Endothelial cell (in vitro differentiated cells): ENCODE results near the gene TMEM239. TPM values are rescaled to one million over a fixed set of nuclear protein-coding genes. Genes with fewer than 3 reads are reported as not detected.

Experiments used
- DNase-seq: peaks from one replicate; pipeline ENCODE4 v3.0.0; 2021; ENCODE audit warnings: low spot score
- H3K27ac Mint-ChIP-seq: one replicate; pipeline ENCODE4 v1.8.0; 2021; ENCODE audit warnings: mixed read lengths, inconsistent platforms; ENCODE audit not compliant: unreplicated experiment
- H3K27me3 Mint-ChIP-seq: one replicate; pipeline ENCODE4 v1.8.0; 2021; ENCODE audit warnings: mild to moderate bottlenecking, moderate library complexity, mixed read lengths, inconsistent platforms; ENCODE audit not compliant: unreplicated experiment
- H3K36me3 Mint-ChIP-seq: one replicate; pipeline ENCODE4 v1.8.0; 2021; ENCODE audit warnings: mild to moderate bottlenecking, low read depth, mixed read lengths, inconsistent platforms; ENCODE audit not compliant: unreplicated experiment
- H3K4me1 Mint-ChIP-seq: one replicate; pipeline ENCODE4 v1.8.0; 2021; ENCODE audit warnings: mild to moderate bottlenecking, mixed read lengths, inconsistent platforms; ENCODE audit not compliant: unreplicated experiment
- H3K4me3 Mint-ChIP-seq: one replicate; pipeline ENCODE4 v1.8.0; 2021; ENCODE audit warnings: mild to moderate bottlenecking, mixed read lengths, inconsistent platforms; ENCODE audit not compliant: unreplicated experiment
- H3K9me3 Mint-ChIP-seq: one replicate; pipeline ENCODE4 v1.8.0; 2021; ENCODE audit warnings: mixed read lengths, inconsistent platforms; ENCODE audit not compliant: unreplicated experiment
- total RNA-seq: library from RNA; stranded (reverse); fragmentation: NEBNext Ultra II Directional; extraction: Animal tissue kit (Norgen Biotek cat#: 25700); gene quantifications from one replicate; pipeline ENCODE4 v1.2.1, GENCODE V29; 2021; ENCODE audit not compliant: unreplicated experiment
- TF ChIP-seq, protein P1 (sequence below): fragments of 200-600 bp; sonication (generic); IDR thresholded peaks from one replicate; pipeline ENCODE4 v1.5.0; 2021; ENCODE audit warnings: antibody characterized with exemption; ENCODE audit not compliant: unreplicated experiment

TMEM239 gene
- total RNA-seq, 1 donor from 2014 or later, result not detected

DNA sequence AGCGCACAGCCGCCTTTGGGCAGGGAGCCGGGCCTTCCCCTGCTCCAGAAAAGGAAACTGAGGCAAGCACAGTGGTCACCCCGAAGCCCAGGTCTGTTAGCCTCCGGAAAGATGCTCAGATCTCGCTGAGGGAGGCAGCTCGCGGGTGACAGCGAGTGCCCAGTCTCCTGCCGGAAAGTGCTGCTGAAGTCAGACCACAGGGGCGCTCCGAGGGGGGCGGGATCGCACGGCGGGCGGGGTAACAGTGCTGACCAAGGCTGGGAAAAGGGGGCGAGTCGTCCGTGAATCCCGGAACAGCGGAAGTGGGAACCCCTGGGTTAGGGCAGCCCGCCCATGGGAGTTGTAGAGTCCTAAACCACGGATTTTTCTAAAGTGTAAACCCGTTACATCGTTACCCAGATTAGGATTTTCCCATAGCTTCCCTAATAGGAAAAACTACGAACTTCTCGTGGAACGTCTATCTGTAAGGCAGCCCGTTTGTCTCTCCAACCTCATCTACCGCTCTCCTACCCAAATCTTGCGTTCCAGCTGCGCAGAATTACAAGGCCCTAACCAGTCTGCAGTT, 24.9 kb downstream of the TMEM239 start:
- H3K27me3 Mint-ChIP-seq, result peaks cover 18% of the 10 kb centered on the region
- H3K4me1 Mint-ChIP-seq, result peaks cover 21% of the 10 kb centered on the region
- TF ChIP-seq, protein P1, sequence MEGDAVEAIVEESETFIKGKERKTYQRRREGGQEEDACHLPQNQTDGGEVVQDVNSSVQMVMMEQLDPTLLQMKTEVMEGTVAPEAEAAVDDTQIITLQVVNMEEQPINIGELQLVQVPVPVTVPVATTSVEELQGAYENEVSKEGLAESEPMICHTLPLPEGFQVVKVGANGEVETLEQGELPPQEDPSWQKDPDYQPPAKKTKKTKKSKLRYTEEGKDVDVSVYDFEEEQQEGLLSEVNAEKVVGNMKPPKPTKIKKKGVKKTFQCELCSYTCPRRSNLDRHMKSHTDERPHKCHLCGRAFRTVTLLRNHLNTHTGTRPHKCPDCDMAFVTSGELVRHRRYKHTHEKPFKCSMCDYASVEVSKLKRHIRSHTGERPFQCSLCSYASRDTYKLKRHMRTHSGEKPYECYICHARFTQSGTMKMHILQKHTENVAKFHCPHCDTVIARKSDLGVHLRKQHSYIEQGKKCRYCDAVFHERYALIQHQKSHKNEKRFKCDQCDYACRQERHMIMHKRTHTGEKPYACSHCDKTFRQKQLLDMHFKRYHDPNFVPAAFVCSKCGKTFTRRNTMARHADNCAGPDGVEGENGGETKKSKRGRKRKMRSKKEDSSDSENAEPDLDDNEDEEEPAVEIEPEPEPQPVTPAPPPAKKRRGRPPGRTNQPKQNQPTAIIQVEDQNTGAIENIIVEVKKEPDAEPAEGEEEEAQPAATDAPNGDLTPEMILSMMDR, result no peak
- peak overlapping the region; percentile 75 for H3K27ac Mint-ChIP-seq
- H3K9me3 Mint-ChIP-seq, result no peaks in the 10 kb centered on the region
- peak overlapping the region; percentile 94 for H3K4me3 Mint-ChIP-seq
- peaks cover 24% of the 10 kb centered on the region for H3K36me3 Mint-ChIP-seq
- peak; percentile 55 for DNase-seq

DNA sequence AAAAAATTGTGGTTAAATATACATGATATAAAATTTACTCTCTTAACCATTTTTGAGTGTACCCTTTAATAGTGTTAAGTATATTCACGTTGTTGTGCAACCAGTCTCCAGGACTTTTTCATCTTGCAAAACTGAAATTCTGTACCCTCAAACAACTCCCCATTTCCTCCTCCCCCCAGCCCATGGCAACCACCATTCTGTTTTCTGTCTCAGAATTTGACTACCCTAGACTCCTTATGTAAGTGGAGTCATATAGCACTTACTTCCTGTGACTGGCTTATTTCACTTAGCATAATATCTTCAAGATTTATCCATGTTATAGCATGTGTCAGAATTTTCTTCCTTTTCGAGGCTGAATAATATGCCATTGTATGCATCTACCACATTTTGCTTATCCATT, 29.4 kb downstream of the TMEM239 start:
- TF ChIP-seq, protein P1, result no peak
- no peak overlapping the region for H3K27ac Mint-ChIP-seq
- DNase-seq, result no peak
- no peak overlapping the region for H3K4me3 Mint-ChIP-seq
- H3K36me3 Mint-ChIP-seq, result peaks cover 4% of the 10 kb centered on the region
- peaks cover 4% of the 10 kb centered on the region for H3K4me1 Mint-ChIP-seq
- no peaks in the 10 kb centered on the region for H3K9me3 Mint-ChIP-seq
- peaks cover 6% of the 10 kb centered on the region for H3K27me3 Mint-ChIP-seq

DNA sequence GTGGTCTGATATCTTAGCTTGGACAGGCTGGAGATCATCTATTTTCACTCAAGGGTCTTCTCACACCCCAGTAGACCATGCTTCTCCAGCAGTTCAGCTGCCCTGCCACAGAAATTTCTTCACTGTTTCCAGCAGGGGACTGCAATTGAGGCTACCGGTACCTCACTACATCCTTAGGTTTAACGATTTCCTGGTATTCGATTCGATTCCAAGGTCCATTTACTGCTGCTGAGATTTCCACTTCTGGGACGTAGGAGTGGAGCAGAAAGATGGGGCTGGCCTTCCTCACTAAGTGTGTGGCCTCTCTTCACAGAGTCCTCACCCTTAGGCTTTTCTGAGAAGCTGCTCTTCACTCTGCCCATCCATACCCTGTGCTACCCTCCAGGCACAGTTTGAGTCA, 30.5 kb downstream of the TMEM239 start:
- Mint-ChIP-seq H3K27me3 (peaks cover 3% of the 10 kb centered on the region), H3K4me3 (no peak overlapping the region), H3K9me3 (no peaks in the 10 kb centered on the region), H3K36me3 (no peaks in the 10 kb centered on the region), H3K27ac (no peak overlapping the region), H3K4me1 (no peaks in the 10 kb centered on the region)
- DNase-seq, result no peak
- TF ChIP-seq, protein P1, result no peak

DNA sequence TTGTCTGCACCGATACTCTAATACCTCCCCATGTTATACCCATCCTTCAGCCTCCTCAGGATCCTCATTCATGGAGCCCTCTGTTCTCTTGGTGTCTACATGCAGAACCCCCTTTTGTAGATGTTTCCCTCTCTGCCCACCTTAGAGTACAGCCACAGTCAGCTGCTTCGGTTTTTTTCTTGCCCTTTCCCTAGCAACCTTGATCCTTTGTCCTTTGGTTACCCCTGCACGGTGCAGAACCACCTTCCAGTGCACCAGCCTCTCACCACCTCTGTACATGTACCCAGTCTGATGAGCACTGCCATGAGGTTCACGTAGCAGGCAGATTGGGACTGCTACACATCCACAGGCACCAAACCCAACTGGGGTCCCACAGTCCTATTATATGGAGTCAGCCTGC, 31.6 kb downstream of the TMEM239 start:
- TF ChIP-seq, protein P1, result no peak
- Mint-ChIP-seq H3K27ac (no peak overlapping the region), H3K36me3 (no peaks in the 10 kb centered on the region), H3K4me1 (no peaks in the 10 kb centered on the region), H3K9me3 (no peaks in the 10 kb centered on the region), H3K27me3 (peaks cover 3% of the 10 kb centered on the region), H3K4me3 (no peak overlapping the region)
- no peak for DNase-seq

DNA sequence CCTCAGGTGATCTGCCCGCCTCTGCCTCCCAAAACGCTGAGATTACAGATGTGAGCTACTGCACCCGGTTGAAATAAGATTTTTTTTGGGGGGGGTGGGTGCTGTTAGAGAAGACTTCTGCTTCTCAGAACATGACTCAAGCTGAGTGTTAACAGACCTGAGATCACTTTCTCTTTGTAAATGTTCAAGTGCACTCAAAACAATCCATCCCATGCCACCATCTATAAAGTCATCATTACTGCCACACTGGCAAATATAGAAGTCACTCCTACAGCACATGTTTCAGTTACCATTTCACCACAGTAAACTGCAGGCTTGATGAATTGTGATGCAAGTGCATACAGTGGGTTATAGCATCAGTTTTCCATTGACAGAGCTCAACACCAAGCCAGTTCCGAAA, 33.4 kb downstream of the TMEM239 start:
- Mint-ChIP-seq H3K27ac (no peak overlapping the region), H3K9me3 (no peaks in the 10 kb centered on the region), H3K36me3 (no peaks in the 10 kb centered on the region), H3K27me3 (peaks cover 3% of the 10 kb centered on the region), H3K4me3 (no peak overlapping the region), H3K4me1 (no peaks in the 10 kb centered on the region)
- TF ChIP-seq, protein P1, result no peak
- no peak for DNase-seq
